ENCODE measurements around the gene EYA3. TPM values are rescaled to one million over a fixed set of nuclear protein-coding genes. Genes with fewer than 3 reads are reported as not detected.

EYA3 gene, protein sequence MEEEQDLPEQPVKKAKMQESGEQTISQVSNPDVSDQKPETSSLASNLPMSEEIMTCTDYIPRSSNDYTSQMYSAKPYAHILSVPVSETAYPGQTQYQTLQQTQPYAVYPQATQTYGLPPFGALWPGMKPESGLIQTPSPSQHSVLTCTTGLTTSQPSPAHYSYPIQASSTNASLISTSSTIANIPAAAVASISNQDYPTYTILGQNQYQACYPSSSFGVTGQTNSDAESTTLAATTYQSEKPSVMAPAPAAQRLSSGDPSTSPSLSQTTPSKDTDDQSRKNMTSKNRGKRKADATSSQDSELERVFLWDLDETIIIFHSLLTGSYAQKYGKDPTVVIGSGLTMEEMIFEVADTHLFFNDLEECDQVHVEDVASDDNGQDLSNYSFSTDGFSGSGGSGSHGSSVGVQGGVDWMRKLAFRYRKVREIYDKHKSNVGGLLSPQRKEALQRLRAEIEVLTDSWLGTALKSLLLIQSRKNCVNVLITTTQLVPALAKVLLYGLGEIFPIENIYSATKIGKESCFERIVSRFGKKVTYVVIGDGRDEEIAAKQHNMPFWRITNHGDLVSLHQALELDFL
- total RNA-seq, result 41.3 and 42.5 TPM in 2 replicates
- long read RNA-seq, full-length matches to known transcripts, result 7 of 33 reads
- long read RNA-seq, partial matches to known transcripts, result 8 of 33 reads
- long read RNA-seq, other reads (novel, unspliced or antisense), result 18 of 33 reads

DNA sequence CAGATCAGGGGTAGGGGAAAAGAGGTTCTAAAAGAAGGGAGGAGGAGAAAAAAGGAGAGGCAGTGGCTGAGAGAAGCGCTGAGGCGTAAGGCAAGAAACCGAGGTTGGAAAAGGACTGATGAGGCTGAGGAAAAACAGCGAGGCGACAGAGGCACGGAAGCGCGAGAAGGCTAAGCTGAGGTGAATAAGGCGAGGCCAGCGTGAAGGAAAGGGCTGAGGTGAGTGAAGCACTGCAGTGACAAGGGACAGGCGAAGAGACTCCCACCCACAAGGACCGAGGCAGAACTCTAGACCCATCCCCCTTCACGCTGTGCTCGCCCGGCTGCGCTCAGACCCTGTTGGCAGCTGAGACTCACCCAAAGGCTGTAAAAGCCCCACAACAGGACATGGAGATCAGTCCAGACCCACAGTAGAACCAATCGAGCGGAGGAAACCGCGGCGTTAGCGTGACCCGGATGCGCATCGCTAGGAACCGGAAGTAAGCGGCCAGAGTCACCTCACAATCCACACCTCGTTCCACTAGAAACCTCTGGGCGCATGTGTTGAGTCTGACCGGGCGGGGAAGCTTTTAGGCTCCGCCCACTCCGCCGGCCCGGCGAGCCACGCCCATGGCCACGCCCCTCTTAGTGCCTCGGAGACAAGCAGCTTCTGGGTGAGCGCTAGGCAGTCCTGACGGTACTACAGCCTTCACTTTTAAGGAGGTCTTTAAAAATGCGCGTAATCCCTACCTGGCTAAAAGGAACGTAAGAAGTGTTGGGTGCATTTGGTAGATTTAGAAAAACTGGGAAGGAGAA, at the start of gene EYA3:
Gene EYA3 (minus strand): TSS at position 443 of the 794 bp plus-strand sequence. CDS start 30,584 bp downstream, outside the sequence.
- no peaks in the 10 kb centered on the region for H3K27me3 Mint-ChIP-seq
- DNase-seq (ENCODE audit: low spot score, unreplicated experiment), result peak; percentile 99
- peaks cover 10% of the 10 kb centered on the region for H3K4me1 Mint-ChIP-seq (ENCODE audit: low read depth)
- no peak for TF ChIP-seq CTCF (IDR thresholded peaks at IDR 0.05; ENCODE audit: unreplicated experiment)
- H3K9me3 Mint-ChIP-seq (ENCODE audit: low read depth), result no peaks in the 10 kb centered on the region
- peak within 1 kb of the TSS; percentile 99 for H3K27ac Mint-ChIP-seq
- peak within 1 kb of the TSS; percentile 99 for H3K4me3 Mint-ChIP-seq (ENCODE audit: low read depth)
- H3K36me3 Mint-ChIP-seq (ENCODE audit: insufficient read depth), result no peaks in the 10 kb centered on the region

- H3K27ac Mint-ChIP-seq, result no peak overlapping the region
- no peak for DNase-seq (ENCODE audit: low spot score, unreplicated experiment)
- no peak overlapping the region for H3K4me3 Mint-ChIP-seq (ENCODE audit: low read depth)
- H3K4me1 Mint-ChIP-seq (ENCODE audit: low read depth), result no peaks in the 10 kb centered on the region
- no peak for TF ChIP-seq CTCF (IDR thresholded peaks at IDR 0.05; ENCODE audit: unreplicated experiment)
- peaks cover 5% of the 10 kb centered on the region for H3K27me3 Mint-ChIP-seq
- no peaks in the 10 kb centered on the region for H3K36me3 Mint-ChIP-seq (ENCODE audit: insufficient read depth)
- peaks cover 8% of the 10 kb centered on the region for H3K9me3 Mint-ChIP-seq (ENCODE audit: low read depth)
Measured at GRCh38 chr1:28136922-28137613, 48.7 kb upstream of the EYA3 start.

DNA sequence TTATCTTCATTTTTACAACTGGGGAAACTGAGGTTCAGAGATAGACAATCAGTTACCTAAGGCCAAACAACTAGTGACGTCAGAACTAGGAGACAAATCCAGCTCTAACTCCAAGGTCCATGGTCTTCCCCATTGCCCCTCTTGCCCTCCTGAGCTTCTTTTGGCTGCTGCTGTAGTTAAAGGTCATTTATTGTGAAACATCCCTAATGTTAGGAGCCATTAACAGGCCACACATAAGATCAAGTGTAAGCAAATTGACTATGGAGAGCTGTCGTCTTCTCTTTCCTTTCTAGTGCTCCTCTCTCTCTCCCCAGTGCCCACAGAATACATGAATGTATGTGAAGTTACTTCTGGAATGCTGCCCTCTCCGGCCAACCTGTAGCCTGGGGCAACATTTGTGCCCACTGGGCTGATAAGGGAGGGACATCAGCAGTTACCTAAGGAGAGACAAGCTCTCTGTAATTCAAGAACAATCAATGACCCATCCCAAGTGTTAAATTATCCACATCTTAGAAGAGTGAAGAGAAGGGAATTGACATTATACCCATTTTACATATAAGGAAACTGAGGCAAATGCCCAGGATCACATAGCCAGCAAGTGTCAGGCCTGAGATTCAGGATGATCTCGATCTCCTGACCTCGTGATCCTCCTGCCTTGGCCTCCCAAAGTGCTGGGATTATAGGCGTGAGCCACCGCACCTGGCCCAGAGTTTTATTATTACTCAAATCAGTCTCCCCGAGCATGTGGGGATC, 47.9 kb upstream of the EYA3 start:
- Mint-ChIP-seq H3K9me3 (ENCODE audit: low read depth) (peaks cover 8% of the 10 kb centered on the region), H3K36me3 (ENCODE audit: insufficient read depth) (no peaks in the 10 kb centered on the region), H3K4me1 (ENCODE audit: low read depth) (no peaks in the 10 kb centered on the region), H3K27me3 (peaks cover 5% of the 10 kb centered on the region), H3K4me3 (ENCODE audit: low read depth) (no peak overlapping the region), H3K27ac (no peak overlapping the region)
- no peak for TF ChIP-seq CTCF (IDR thresholded peaks at IDR 0.05; ENCODE audit: unreplicated experiment)
- DNase-seq (ENCODE audit: low spot score, unreplicated experiment), result no peak

DNA sequence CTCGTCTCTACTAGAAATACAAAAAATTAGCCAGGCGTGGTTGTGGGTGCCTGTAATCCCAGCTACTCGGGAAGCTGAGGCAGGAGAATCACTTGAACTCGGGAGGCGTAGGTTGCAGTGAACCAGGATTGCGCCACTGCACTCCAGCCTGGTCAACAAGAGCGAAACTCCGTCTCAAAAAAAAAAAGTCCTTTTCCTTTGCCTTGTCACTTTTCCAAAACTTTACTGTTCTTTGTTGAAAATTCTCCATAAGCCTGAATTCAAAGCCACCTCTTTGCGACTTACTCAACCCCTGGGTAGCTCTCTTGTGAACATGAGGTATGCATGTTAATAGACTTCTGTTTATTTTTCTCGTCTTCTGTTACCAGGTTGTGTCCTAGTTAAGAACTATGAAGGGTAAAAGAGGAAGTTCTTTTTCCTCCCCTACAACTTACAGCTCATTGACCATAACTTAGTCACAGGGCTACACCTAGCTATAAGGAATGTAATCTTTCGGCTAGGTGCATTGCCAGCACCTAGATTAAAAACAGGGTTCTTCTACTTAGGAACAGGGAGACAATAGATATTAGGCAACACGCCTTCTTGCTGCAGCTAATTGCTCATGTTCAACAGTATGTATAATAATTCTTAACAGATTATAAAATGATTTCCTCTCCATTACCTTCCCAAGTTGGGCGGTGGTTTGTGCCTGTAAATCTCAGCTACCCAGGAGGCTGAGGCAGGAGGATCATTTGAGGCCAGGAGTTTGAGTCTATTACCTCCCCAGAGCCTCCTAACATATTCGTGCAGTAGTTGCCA, 47.2 kb upstream of the EYA3 start:
- H3K4me1 Mint-ChIP-seq (ENCODE audit: low read depth), result no peaks in the 10 kb centered on the region

More for the DNA sequence above, 47.2 kb upstream of the EYA3 start:
- Mint-ChIP-seq H3K27me3 (peaks cover 5% of the 10 kb centered on the region), H3K27ac (no peak overlapping the region), H3K4me3 (ENCODE audit: low read depth) (no peak overlapping the region), H3K9me3 (ENCODE audit: low read depth) (peaks cover 8% of the 10 kb centered on the region), H3K36me3 (ENCODE audit: insufficient read depth) (no peaks in the 10 kb centered on the region)
- no peak for TF ChIP-seq CTCF (IDR thresholded peaks at IDR 0.05; ENCODE audit: unreplicated experiment)
- DNase-seq (ENCODE audit: low spot score, unreplicated experiment), result no peak
